ENCODE results near the gene ANKFN1. TPM values are rescaled to one million over a fixed set of nuclear protein-coding genes. Genes with fewer than 3 reads are reported as not detected.

ANKFN1 gene
- total RNA-seq, 1 donor from 2014 or later = not detected

- no peaks in the 10 kb centered on the region for H3K36me3 Mint-ChIP-seq (ENCODE audit: insufficient read depth)
- H3K27ac Mint-ChIP-seq = no peak overlapping the region
- TF ChIP-seq, protein P1, sequence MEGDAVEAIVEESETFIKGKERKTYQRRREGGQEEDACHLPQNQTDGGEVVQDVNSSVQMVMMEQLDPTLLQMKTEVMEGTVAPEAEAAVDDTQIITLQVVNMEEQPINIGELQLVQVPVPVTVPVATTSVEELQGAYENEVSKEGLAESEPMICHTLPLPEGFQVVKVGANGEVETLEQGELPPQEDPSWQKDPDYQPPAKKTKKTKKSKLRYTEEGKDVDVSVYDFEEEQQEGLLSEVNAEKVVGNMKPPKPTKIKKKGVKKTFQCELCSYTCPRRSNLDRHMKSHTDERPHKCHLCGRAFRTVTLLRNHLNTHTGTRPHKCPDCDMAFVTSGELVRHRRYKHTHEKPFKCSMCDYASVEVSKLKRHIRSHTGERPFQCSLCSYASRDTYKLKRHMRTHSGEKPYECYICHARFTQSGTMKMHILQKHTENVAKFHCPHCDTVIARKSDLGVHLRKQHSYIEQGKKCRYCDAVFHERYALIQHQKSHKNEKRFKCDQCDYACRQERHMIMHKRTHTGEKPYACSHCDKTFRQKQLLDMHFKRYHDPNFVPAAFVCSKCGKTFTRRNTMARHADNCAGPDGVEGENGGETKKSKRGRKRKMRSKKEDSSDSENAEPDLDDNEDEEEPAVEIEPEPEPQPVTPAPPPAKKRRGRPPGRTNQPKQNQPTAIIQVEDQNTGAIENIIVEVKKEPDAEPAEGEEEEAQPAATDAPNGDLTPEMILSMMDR (IDR thresholded peaks at IDR 0.05; ENCODE audit: unreplicated experiment) = no peak
- H3K4me3 Mint-ChIP-seq (ENCODE audit: low read depth) = no peak overlapping the region
- DNase-seq (ENCODE audit: low spot score, unreplicated experiment) = no peak
- no peaks in the 10 kb centered on the region for H3K4me1 Mint-ChIP-seq (ENCODE audit: low read depth)
- H3K9me3 Mint-ChIP-seq (ENCODE audit: low read depth) = no peaks in the 10 kb centered on the region
- H3K27me3 Mint-ChIP-seq = peaks cover 3% of the 10 kb centered on the region
Measured at GRCh38 chr17:56309897-56310296, 156.6 kb downstream of the ANKFN1 start.

DNA sequence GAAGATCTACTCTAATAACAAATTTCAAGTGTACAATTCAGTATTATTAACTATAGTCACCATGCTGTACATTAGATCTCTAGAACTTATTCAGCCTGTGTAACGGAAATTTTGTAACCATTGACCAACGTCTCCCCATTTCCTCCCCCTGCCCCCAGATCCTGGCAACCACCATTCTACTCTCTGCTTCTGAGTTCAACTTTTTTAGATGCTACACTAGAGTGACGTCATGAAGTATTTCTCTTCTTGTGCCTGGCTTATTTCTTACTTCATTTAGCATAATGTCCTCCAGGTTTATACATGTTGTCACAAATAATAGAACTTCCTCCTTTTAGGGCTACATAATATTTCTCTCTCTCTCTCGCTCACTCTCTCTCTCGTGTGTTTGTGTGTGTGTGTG lies 157.5 kb downstream of the ANKFN1 start:
- DNase-seq (ENCODE audit: low spot score, unreplicated experiment) = no peak
- H3K4me1 Mint-ChIP-seq (ENCODE audit: low read depth) = no peaks in the 10 kb centered on the region
- peaks cover 11% of the 10 kb centered on the region for H3K27me3 Mint-ChIP-seq
- H3K36me3 Mint-ChIP-seq (ENCODE audit: insufficient read depth) = no peaks in the 10 kb centered on the region
- no peak overlapping the region for H3K4me3 Mint-ChIP-seq (ENCODE audit: low read depth)
- TF ChIP-seq, protein P1 (IDR thresholded peaks at IDR 0.05; ENCODE audit: unreplicated experiment) = no peak
- no peaks in the 10 kb centered on the region for H3K9me3 Mint-ChIP-seq (ENCODE audit: low read depth)
- H3K27ac Mint-ChIP-seq = no peak overlapping the region

- peaks cover 11% of the 10 kb centered on the region for H3K27me3 Mint-ChIP-seq
- no peaks in the 10 kb centered on the region for H3K9me3 Mint-ChIP-seq (ENCODE audit: low read depth)
- TF ChIP-seq, protein P1 (IDR thresholded peaks at IDR 0.05; ENCODE audit: unreplicated experiment) = no peak
- H3K27ac Mint-ChIP-seq = no peak overlapping the region
- H3K4me3 Mint-ChIP-seq (ENCODE audit: low read depth) = no peak overlapping the region
- DNase-seq (ENCODE audit: low spot score, unreplicated experiment) = no peak
- no peaks in the 10 kb centered on the region for H3K36me3 Mint-ChIP-seq (ENCODE audit: insufficient read depth)
- no peaks in the 10 kb centered on the region for H3K4me1 Mint-ChIP-seq (ENCODE audit: low read depth)
Measured at GRCh38 chr17:56313201-56313600, 159.9 kb downstream of the ANKFN1 start.

- Mint-ChIP-seq H3K4me3 (ENCODE audit: low read depth) (no peak overlapping the region), H3K27ac (peak overlapping the region; percentile 60), H3K4me1 (ENCODE audit: low read depth) (no peaks in the 10 kb centered on the region), H3K9me3 (ENCODE audit: low read depth) (no peaks in the 10 kb centered on the region), H3K36me3 (ENCODE audit: insufficient read depth) (no peaks in the 10 kb centered on the region), H3K27me3 (peaks cover 11% of the 10 kb centered on the region)
- DNase-seq (ENCODE audit: low spot score, unreplicated experiment) = no peak
- TF ChIP-seq, protein P1 (IDR thresholded peaks at IDR 0.05; ENCODE audit: unreplicated experiment) = no peak
Measured at GRCh38 chr17:56314026-56314425, 160.8 kb downstream of the ANKFN1 start.

- no peak overlapping the region for H3K4me3 Mint-ChIP-seq (ENCODE audit: low read depth)
- H3K27me3 Mint-ChIP-seq = peaks cover 8% of the 10 kb centered on the region
- no peak overlapping the region for H3K27ac Mint-ChIP-seq
- TF ChIP-seq, protein P1 (IDR thresholded peaks at IDR 0.05; ENCODE audit: unreplicated experiment) = no peak
- no peaks in the 10 kb centered on the region for H3K9me3 Mint-ChIP-seq (ENCODE audit: low read depth)
- no peaks in the 10 kb centered on the region for H3K4me1 Mint-ChIP-seq (ENCODE audit: low read depth)
- H3K36me3 Mint-ChIP-seq (ENCODE audit: insufficient read depth) = no peaks in the 10 kb centered on the region
- DNase-seq (ENCODE audit: low spot score, unreplicated experiment) = no peak
Measured at GRCh38 chr17:56314984-56315602, 161.8 kb downstream of the ANKFN1 start.
